AG20443 (cell line): ENCODE measurements around the gene ELK1.
"Not testable (repeated sequence)": the region's sequence is repeated elsewhere in the genome, so short reads cannot be mapped to it uniquely, and the experiment has no call there.

Experiments used
- DNase-seq: peaks from one replicate; pipeline ENCODE4 v3.0.0; 2012; ENCODE audit warnings: low spot score, mixed read lengths

The ELK1 gene

GRCh38 chrX:47611489-47611888 lies 38.9 kb downstream of the ELK1 start:
- DNase-seq = no peak

GRCh38 chrX:47610511-47610910 lies 39.9 kb downstream of the ELK1 start:
- DNase-seq = no peak

GRCh38 chrX:47608130-47608810 lies 42.1 kb downstream of the ELK1 start:
- no peak for DNase-seq

GRCh38 chrX:47607091-47607490 lies 43.3 kb downstream of the ELK1 start:
- no peak for DNase-seq

- DNase-seq = no peak
Observed at GRCh38 chrX:47605024-47605423, 45.3 kb downstream of the ELK1 start.

GRCh38 chrX:47603125-47603524 lies 47.2 kb downstream of the ELK1 start:
- not testable (repeated sequence) for DNase-seq

- DNase-seq = no peak
Observed at GRCh38 chrX:47597222-47597621, 53.1 kb downstream of the ELK1 start.

GRCh38 chrX:47596256-47596655 lies 54.1 kb downstream of the ELK1 start:
- no peak for DNase-seq

GRCh38 chrX:47595716-47596251 lies 54.6 kb downstream of the ELK1 start:
- DNase-seq = no peak

- no peak for DNase-seq
Observed at GRCh38 chrX:47593522-47593921, 56.8 kb downstream of the ELK1 start.

- no peak for DNase-seq
Observed at GRCh38 chrX:47590984-47591383, 59.4 kb downstream of the ELK1 start.

GRCh38 chrX:47587906-47588735 lies 62.2 kb downstream of the ELK1 start:
- no peak for DNase-seq

- DNase-seq = no peak
Observed at GRCh38 chrX:47587091-47587891, 63.1 kb downstream of the ELK1 start.

GRCh38 chrX:47586043-47586787 lies 64.1 kb downstream of the ELK1 start:
- DNase-seq = no peak
